ENCODE measurements around the gene FERMT1.
"Not testable (repeated sequence)": the region's sequence is repeated elsewhere in the genome, so short reads cannot be mapped to it uniquely, and the experiment has no call there.

FERMT1 gene

GRCh38 chr20:6070829-6071695 lies 51.8 kb downstream of the FERMT1 start:
- no peak for DNase-seq (ENCODE audit: extremely low read depth in 1 of 2, low read depth in 1 of 2)

- DNase-seq (ENCODE audit: extremely low read depth in 1 of 2, low read depth in 1 of 2) = no peak
These were observed 53.2 kb downstream of the FERMT1 start for GRCh38 chr20:6069669-6070068.

GRCh38 chr20:6067763-6068318 lies 55.0 kb downstream of the FERMT1 start:
- DNase-seq (ENCODE audit: extremely low read depth in 1 of 2, low read depth in 1 of 2) = no peak

- no peak for DNase-seq (ENCODE audit: extremely low read depth in 1 of 2, low read depth in 1 of 2)
These were observed 56.2 kb downstream of the FERMT1 start for GRCh38 chr20:6066582-6066981.

- no peak for DNase-seq (ENCODE audit: extremely low read depth in 1 of 2, low read depth in 1 of 2)
These were observed 61.3 kb downstream of the FERMT1 start for GRCh38 chr20:6061544-6061943.

GRCh38 chr20:6060213-6060612 lies 62.6 kb downstream of the FERMT1 start:
- no peak for DNase-seq (ENCODE audit: extremely low read depth in 1 of 2, low read depth in 1 of 2)

- DNase-seq (ENCODE audit: extremely low read depth in 1 of 2, low read depth in 1 of 2) = no peak
These were observed 64.0 kb downstream of the FERMT1 start for GRCh38 chr20:6058684-6059295.

- DNase-seq (ENCODE audit: extremely low read depth in 1 of 2, low read depth in 1 of 2) = no peak
These were observed 65.1 kb downstream of the FERMT1 start for GRCh38 chr20:6057691-6058090.

- DNase-seq (ENCODE audit: extremely low read depth in 1 of 2, low read depth in 1 of 2) = no peak
These were observed 65.7 kb downstream of the FERMT1 start for GRCh38 chr20:6057139-6057538.

GRCh38 chr20:6055981-6056569 lies 66.8 kb downstream of the FERMT1 start:
- DNase-seq (ENCODE audit: extremely low read depth in 1 of 2, low read depth in 1 of 2) = no peak

- DNase-seq (ENCODE audit: extremely low read depth in 1 of 2, low read depth in 1 of 2) = no peak
These were observed 67.6 kb downstream of the FERMT1 start for GRCh38 chr20:6055161-6055783.

- not testable (repeated sequence) for DNase-seq (ENCODE audit: extremely low read depth in 1 of 2, low read depth in 1 of 2)
These were observed 68.2 kb downstream of the FERMT1 start for GRCh38 chr20:6054689-6055051.

GRCh38 chr20:6053776-6054688 lies 68.8 kb downstream of the FERMT1 start, which contains the start of gene LRRN4:
Gene LRRN4, minus strand, starts transcription at chr20:6054060. Its CDS starts 1,261 bp downstream, at chr20:6052799.
- DNase-seq (ENCODE audit: extremely low read depth in 1 of 2, low read depth in 1 of 2) = no peak

GRCh38 chr20:6053064-6053775 lies 69.6 kb downstream of the FERMT1 start:
- no peak for DNase-seq (ENCODE audit: extremely low read depth in 1 of 2, low read depth in 1 of 2)

- DNase-seq (ENCODE audit: extremely low read depth in 1 of 2, low read depth in 1 of 2) = no peak
These were observed 71.3 kb downstream of the FERMT1 start for GRCh38 chr20:6051505-6051904.

GRCh38 chr20:6048391-6048790 lies 74.4 kb downstream of the FERMT1 start:
- DNase-seq (ENCODE audit: extremely low read depth in 1 of 2, low read depth in 1 of 2) = no peak

GRCh38 chr20:6046432-6046831 lies 76.4 kb downstream of the FERMT1 start:
- no peak for DNase-seq (ENCODE audit: extremely low read depth in 1 of 2, low read depth in 1 of 2)

GRCh38 chr20:6045566-6045965 lies 77.3 kb downstream of the FERMT1 start:
- no peak for DNase-seq (ENCODE audit: extremely low read depth in 1 of 2, low read depth in 1 of 2)

GRCh38 chr20:6044115-6044514 lies 78.7 kb downstream of the FERMT1 start:
- no peak for DNase-seq (ENCODE audit: extremely low read depth in 1 of 2, low read depth in 1 of 2)
